ENCODE data around the gene SHROOM1. TPM values are rescaled to one million over a fixed set of nuclear protein-coding genes. Genes with fewer than 3 reads are reported as not detected.

The SHROOM1 gene
- total RNA-seq, 6 experiments from 2014 or later = 7.8 to 12.2 (median 8.6) TPM

- Mint-ChIP-seq H3K36me3 (ENCODE audit: low read depth) (no peaks in the 10 kb centered on the region), H3K4me1 (ENCODE audit: low read depth) (peaks cover 58% of the 10 kb centered on the region), H3K27ac (no peak overlapping the region), H3K27me3 (ENCODE audit: insufficient read depth) (no peaks in the 10 kb centered on the region), H3K4me3 (no peak overlapping the region), H3K9me3 (no peaks in the 10 kb centered on the region)
- no peak for DNase-seq
- no peak for TF ChIP-seq CTCF (IDR thresholded peaks at IDR 0.05)
Measured at GRCh38 chr5:132774406-132774805, 56.0 kb downstream of the SHROOM1 start.

GRCh38 chr5:132773601-132774355 lies 56.7 kb downstream of the SHROOM1 start:
- Mint-ChIP-seq H3K27ac (no peak overlapping the region), H3K4me3 (no peak overlapping the region), H3K9me3 (no peaks in the 10 kb centered on the region), H3K4me1 (ENCODE audit: low read depth) (peaks cover 61% of the 10 kb centered on the region), H3K27me3 (ENCODE audit: insufficient read depth) (no peaks in the 10 kb centered on the region), H3K36me3 (ENCODE audit: low read depth) (no peaks in the 10 kb centered on the region)
- DNase-seq = no peak
- TF ChIP-seq CTCF (IDR thresholded peaks at IDR 0.05) = no peak

- Mint-ChIP-seq H3K4me3 (no peak overlapping the region), H3K36me3 (ENCODE audit: low read depth) (no peaks in the 10 kb centered on the region), H3K27me3 (ENCODE audit: insufficient read depth) (no peaks in the 10 kb centered on the region), H3K4me1 (ENCODE audit: low read depth) (peaks cover 61% of the 10 kb centered on the region), H3K9me3 (no peaks in the 10 kb centered on the region), H3K27ac (no peak overlapping the region)
- DNase-seq = no peak
- no peak for TF ChIP-seq CTCF (IDR thresholded peaks at IDR 0.05)
Measured at GRCh38 chr5:132773114-132773513, 57.3 kb downstream of the SHROOM1 start.

DNA sequence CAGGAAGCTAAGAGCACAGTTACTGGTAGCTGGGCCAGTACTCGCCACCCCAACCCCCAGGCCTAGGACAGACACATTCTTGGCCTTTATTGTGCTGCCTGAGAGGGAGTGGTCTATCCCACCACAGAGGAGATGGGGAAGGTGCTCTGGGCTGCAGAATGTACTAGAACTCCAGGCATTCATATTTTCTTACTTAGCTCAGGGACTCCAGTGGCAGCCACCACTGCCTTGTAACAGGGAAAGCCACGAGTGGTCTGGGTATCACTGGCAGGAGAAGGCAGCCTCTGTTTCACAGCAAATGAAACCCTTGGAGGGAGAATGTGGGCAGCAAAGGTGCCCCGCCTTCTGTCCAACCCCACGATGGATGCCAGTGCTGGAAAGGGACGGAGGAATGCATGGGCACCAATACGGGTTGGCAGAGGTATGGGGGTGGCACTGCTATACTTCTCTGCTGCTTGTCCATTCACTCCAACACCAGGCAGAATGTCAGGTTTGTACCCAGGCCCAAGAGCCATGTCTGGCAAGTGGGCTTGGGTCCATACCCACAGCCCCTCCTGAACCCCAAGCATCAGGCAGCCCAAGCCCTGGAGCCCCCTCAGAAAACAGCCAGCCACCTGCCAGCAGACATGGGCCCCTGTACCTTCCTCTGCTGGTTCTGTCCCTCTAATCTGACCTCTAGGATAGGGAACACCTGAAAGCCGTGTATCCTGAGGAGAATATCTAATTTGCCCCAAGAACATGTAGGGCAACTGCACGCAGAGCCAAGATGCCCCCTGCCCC lies 58.0 kb downstream of the SHROOM1 start:
- Mint-ChIP-seq H3K9me3 (no peaks in the 10 kb centered on the region), H3K27ac (no peak overlapping the region), H3K36me3 (ENCODE audit: low read depth) (no peaks in the 10 kb centered on the region), H3K4me1 (ENCODE audit: low read depth) (peaks cover 61% of the 10 kb centered on the region), H3K4me3 (no peak overlapping the region), H3K27me3 (ENCODE audit: insufficient read depth) (peaks cover 2% of the 10 kb centered on the region)
- no peak for TF ChIP-seq CTCF (IDR thresholded peaks at IDR 0.05)
- no peak for DNase-seq

Other genes starting within 250 kb of the SHROOM1 start
- not detected for gene IL13, start 172.5 kb downstream of the SHROOM1 start, total RNA-seq (2021; fragmentation: NEBNext Ultra II Directional; extraction: Animal tissue kit (Norgen Biotek cat#: 25700))
- not detected for gene IL4, start 156.7 kb downstream of the SHROOM1 start, total RNA-seq (2021; fragmentation: NEBNext Ultra II Directional; extraction: Animal tissue kit (Norgen Biotek cat#: 25700))
- gene KIF3A, start 93.1 kb downstream of the SHROOM1 start, total RNA-seq (2021; fragmentation: NEBNext Ultra II Directional; extraction: Animal tissue kit (Norgen Biotek cat#: 25700)) = 10 to 100 TPM; 12.9 to 15.4 (median 14.9) TPM
- not detected for gene CCNI2, start 83.2 kb downstream of the SHROOM1 start, total RNA-seq (2021; fragmentation: NEBNext Ultra II Directional; extraction: Animal tissue kit (Norgen Biotek cat#: 25700))
- gene SEPTIN8, start 53.4 kb downstream of the SHROOM1 start, total RNA-seq (2021; fragmentation: NEBNext Ultra II Directional; extraction: Animal tissue kit (Norgen Biotek cat#: 25700)) = 10 to 100 TPM; 53.9 to 67.1 (median 59.2) TPM
- gene SOWAHA, start 17.3 kb downstream of the SHROOM1 start, total RNA-seq (2021; fragmentation: NEBNext Ultra II Directional; extraction: Animal tissue kit (Norgen Biotek cat#: 25700)) = not detected
- under 1 TPM in 3 of 6 experiments, not detected in 3; 0.09 to 0.14 (median 0.12) TPM for gene GDF9, start 35.8 kb upstream of the SHROOM1 start, total RNA-seq (2021; fragmentation: NEBNext Ultra II Directional; extraction: Animal tissue kit (Norgen Biotek cat#: 25700))
- gene UQCRQ, start 36.0 kb upstream of the SHROOM1 start, total RNA-seq (2021; fragmentation: NEBNext Ultra II Directional; extraction: Animal tissue kit (Norgen Biotek cat#: 25700)) = 100 to 1,000 TPM; 501 to 678 (median 615) TPM
- gene LEAP2, start 43.0 kb upstream of the SHROOM1 start, total RNA-seq (2021; fragmentation: NEBNext Ultra II Directional; extraction: Animal tissue kit (Norgen Biotek cat#: 25700)) = under 1 TPM; 0.09 to 0.51 (median 0.41) TPM
- gene AFF4, start 133.0 kb upstream of the SHROOM1 start, total RNA-seq (2021; fragmentation: NEBNext Ultra II Directional; extraction: Animal tissue kit (Norgen Biotek cat#: 25700)) = 10 to 100 TPM; 81.1 to 92.5 (median 87.6) TPM
- 10 to 100 TPM; 11.0 to 19.8 (median 17.4) TPM for gene ZCCHC10, start 195.9 kb upstream of the SHROOM1 start, total RNA-seq (2021; fragmentation: NEBNext Ultra II Directional; extraction: Animal tissue kit (Norgen Biotek cat#: 25700))
- gene HSPA4, start 221.4 kb upstream of the SHROOM1 start, total RNA-seq (2021; fragmentation: NEBNext Ultra II Directional; extraction: Animal tissue kit (Norgen Biotek cat#: 25700)) = 100 to 1,000 TPM; 181 to 235 (median 214) TPM

Data from HFFc6 (cell line).